HTR-8/SVneo (cell line): ENCODE measurements around the gene R3HDM4.
"Not testable (repeated sequence)": the region's sequence is repeated elsewhere in the genome, so short reads cannot be mapped to it uniquely, and the experiment has no call there.

Source experiments
- DNase-seq: peaks from one replicate; pipeline ENCODE4 v3.0.0; 2011; ENCODE audit warnings: low spot score, mixed read lengths; ENCODE audit not compliant: insufficient read length
- FAIRE-seq: peaks from 2 replicates; lab custom pipeline; 2011; peaks lifted over from hg19 to GRCh38; lab: Jason Lieb, UNC

Gene R3HDM4

DNA sequence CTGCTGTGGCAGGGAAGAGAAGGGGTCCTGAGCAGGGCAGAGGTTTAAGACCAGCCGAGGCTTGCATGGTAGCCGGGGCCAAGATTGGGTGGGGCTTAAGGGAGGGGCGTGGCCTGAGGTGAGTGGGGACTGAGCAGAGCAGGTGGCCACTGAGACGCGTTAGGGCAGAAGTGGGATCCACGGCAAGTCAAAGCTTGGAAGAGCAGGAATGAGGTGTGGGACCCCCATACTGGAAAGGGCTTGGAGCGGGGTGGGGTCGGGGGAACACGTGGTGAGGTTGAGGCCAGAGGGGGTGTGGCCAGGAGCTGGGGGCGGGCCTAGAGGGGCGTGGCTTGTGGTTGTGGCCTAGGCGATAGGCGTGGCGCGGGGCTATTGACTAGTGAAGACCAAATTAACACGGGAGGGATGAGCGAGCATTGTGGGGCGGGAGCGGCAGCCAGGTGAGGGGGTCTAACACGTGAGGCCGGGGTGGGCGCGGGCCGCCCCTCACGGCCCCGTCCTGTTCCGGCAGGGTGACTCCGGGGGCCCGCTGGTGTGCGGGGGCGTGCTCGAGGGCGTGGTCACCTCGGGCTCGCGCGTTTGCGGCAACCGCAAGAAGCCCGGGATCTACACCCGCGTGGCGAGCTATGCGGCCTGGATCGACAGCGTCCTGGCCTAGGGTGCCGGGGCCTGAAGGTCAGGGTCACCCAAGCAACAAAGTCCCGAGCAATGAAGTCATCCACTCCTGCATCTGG, 50.3 kb downstream of the R3HDM4 start:
- no peak for FAIRE-seq
- no peak for DNase-seq

DNA sequence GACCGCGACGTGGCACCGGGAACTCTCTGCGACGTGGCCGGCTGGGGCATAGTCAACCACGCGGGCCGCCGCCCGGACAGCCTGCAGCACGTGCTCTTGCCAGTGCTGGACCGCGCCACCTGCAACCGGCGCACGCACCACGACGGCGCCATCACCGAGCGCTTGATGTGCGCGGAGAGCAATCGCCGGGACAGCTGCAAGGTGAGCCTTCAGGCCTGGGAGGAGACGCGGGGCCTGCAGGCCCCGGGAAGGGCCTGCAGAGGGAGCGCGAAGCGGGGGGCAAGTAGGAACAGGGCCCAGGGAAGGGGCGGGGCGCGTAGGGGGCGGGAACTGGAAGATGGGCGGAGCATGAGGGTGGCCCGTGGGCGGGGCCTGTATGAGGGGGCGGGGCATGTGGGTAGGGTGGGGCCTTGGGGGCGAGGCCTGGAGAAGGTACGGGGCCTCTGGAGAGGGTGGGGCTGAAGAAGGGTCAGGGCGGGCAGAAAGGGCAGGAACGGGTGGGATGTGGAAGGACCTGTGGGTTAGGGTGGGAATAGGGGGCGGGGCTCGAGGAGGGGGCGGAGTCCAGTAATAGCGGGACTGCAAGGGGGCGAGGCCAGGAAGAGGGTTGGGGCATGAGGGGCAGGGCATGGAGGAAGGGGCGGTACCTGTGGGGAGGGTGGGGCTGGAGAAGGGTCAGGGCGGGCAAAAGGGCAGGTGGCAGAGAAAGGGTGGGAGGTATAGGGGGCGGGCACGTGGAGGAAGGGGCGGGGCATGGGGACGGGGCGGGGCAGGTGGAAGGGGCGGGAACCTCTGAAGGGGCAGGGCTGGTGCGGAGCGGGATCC, 51.1 kb downstream of the R3HDM4 start:
- FAIRE-seq (no peak), DNase-seq (no peak)

DNA sequence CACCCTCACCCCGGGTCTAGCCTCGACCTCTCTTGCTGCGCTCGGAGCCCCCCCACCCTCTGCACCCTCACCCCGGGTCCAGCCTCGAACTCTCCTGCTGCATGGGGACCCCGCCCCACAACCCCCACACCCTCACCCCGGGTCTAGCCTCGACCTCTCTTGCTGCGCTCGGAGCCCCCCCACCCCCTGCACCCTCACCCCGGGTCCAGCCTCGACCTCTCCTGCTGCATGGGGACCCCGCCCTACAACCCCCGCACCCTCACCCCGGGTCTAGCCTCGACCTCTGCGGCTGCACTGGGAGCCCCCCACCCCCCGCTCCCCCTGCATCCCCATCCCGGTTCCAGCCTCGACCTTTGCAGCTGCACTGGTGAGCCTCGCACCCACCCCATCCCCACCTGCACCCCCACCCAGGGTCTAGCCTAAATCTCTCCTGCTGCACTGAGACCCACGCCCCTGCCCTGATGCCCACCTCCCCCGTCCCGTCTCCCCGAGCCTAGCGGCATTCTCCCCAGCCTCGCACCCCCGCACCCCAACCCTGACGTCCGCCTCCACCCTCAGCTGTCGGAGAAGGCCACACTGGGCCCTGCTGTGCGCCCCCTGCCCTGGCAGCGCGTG, 51.8 kb downstream of the R3HDM4 start:
- FAIRE-seq: no peak

DNA sequence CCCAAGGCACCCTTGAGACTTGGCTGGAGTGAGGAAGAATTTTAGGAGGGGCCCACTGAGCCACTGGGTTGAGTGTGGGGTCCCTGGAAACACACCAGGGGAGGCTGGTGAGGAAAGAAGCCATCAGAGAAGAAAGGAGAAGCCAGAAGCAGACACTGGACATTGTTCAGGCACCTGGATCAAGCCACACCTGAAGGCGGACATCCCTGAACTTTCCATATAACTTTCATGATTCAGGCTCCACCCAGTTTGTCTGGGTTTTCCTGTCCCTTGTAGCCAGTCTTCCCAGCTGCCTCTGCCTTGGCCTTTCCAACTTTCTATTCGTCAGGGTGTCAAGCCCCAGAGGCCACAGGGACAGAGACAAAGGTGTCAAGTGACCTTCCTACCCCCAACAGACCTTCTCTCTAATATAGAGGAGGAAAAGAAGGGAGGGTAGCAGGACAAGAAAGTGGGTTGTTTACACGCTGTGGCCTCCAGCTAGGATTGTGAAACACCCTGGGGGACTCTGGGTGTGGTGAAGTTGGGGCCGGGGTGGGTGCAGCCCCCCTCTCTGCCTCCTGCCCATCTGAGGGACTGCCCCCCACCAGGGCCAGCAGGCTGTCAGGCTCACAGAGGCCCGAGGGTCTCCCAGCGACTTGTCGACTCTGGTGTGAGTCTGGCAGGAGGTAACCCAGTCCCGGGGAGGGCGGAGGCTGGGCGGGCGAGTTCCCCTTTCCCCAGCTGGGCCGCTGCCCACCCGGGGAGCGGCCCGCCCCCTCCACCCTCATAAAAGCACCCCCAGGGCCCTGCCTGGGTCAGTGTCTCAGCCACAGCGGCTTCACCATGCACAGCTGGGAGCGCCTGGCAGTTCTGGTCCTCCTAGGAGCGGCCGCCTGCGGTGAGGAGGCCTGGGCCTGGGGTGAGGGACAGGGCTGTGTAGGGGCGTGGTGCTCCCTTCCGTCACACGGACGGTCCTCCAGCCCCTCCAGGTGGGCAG, 53.9 kb downstream of the R3HDM4 start, which contains the start of gene CFD:
Gene CFD, plus strand, starts transcription at position 797 of the 976 bp plus-strand sequence. Its CDS starts 26 bp downstream, at position 823.
- FAIRE-seq (no peak), DNase-seq (no peak)

More for the DNA sequence above, 51.8 kb downstream of the R3HDM4 start:
- DNase-seq: no peak

DNA sequence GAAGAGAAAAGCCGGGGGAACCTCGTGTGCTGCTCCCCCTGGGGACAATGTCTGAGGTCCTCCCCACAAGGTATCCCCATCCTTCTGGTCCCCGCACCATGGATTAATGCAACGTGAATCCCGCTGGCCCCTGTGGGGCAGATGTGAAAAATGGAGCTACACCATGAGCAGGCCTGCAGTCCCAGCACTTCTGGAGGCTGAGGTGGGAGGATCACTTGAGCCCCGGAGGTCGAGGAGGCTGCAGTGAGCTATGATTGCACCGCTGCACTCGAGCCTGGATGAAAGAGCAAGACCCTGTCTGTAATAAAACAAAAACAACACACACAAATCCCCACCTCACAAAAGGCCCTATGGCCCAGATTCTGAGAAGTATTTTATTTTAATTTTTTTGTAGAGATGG, 54.7 kb downstream of the R3HDM4 start:
- FAIRE-seq: no peak
- no peak for DNase-seq

DNA sequence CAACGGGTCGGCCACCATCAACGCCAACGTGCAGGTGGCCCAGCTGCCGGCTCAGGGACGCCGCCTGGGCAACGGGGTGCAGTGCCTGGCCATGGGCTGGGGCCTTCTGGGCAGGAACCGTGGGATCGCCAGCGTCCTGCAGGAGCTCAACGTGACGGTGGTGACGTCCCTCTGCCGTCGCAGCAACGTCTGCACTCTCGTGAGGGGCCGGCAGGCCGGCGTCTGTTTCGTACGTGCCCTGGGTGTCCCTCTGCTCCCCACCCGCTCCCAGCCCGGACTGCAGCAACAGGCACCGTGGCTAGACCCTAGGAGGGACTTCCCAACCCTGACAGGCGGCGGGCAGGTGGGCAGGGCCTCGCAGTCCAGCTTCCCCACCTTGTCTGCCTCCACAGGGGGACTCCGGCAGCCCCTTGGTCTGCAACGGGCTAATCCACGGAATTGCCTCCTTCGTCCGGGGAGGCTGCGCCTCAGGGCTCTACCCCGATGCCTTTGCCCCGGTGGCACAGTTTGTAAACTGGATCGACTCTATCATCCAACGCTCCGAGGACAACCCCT, 57.4 kb downstream of the R3HDM4 start:
- DNase-seq (no peak), FAIRE-seq (no peak)

DNA sequence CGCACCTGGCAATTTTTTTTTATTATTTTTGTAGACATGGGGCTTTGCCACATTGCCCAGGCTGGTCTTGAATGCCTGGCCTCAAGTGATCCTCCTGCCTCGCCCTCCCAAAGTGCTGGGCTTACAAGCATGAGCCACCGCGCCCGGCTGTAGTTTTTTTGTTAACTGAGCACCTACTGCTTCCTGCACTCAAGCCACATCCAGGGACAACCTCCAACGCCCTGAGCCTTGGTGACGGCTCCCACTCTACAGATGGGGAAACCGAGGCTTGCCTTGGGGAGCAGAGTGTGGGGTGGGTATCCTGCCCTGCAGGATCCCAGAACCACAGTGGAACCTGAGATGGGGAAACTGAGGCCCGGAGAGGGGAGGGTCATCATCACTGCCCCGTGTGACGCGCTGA, 57.9 kb downstream of the R3HDM4 start:
- FAIRE-seq: no peak

DNA sequence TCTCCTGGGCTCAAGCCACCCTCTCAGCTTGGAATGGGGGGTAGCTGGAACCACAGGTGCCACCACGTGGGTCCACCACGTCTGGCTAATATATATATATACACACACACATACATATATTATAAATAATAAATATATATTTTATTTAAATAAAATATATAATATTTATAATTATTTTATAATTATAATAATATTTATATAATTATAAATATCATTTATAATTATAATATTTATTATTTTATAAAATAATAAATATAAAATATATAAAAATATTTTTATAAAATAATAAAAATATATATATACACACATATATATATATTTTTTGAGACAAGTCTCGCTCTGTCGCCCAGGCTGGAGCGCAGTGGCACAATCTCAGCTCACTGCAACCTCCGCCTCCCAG, 58.5 kb downstream of the R3HDM4 start:
- FAIRE-seq (no peak), DNase-seq (no peak)

More for the DNA sequence above, 57.9 kb downstream of the R3HDM4 start:
- no peak for DNase-seq

DNA sequence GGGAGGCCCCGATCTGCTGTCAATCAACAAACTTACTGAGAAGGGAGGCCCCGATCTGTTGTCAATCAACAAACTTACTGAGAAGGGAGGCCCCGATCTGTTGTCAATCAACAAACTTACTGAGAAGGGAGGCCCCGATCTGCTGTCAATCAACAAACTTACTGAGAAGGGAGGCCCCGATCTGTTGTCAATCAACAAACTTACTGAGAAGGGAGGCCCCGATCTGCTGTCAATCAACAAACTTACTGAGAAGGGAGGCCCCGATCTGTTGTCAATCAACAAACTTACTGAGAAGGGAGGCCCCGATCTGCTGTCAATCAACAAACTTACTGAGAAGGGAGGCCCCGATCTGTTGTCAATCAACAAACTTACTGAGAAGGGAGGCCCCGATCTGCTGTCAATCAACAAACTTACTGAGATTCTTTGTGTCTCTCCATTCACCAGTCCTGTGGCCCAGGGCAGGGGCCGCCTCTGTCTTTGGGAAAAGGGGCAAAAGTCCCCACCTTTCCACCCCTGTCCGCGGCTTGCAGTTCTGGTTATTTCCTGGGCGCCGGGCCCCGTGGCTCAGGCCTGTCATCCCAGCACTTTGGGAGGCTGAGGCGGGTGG, 59.3 kb downstream of the R3HDM4 start:
- not testable (repeated sequence) for FAIRE-seq, DNase-seq

DNA sequence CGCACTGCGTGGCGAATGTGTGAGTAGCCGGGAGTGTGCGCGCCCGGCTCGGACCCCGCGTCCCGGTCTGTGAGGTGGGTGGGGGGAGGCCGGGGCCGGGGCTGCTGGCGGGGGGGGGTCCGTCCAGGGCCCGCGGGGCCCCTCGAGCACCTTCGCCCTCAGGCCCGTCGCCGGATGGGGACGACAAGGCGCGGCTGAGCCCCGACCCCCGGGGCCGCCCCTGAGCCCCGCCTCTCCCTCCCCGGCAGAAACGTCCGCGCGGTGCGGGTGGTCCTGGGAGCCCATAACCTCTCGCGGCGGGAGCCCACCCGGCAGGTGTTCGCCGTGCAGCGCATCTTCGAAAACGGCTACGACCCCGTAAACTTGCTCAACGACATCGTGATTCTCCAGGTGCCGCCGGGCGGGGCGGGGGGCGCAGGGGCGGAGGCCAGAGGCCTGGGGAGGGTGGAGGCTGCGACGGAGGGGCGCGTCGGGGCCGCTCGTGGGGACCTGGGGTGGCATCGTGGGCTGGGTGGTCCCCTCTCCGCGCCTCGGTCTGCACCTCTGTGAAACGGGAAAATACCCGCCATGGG, 59.9 kb downstream of the R3HDM4 start:
- DNase-seq (no peak), FAIRE-seq (no peak)

DNA sequence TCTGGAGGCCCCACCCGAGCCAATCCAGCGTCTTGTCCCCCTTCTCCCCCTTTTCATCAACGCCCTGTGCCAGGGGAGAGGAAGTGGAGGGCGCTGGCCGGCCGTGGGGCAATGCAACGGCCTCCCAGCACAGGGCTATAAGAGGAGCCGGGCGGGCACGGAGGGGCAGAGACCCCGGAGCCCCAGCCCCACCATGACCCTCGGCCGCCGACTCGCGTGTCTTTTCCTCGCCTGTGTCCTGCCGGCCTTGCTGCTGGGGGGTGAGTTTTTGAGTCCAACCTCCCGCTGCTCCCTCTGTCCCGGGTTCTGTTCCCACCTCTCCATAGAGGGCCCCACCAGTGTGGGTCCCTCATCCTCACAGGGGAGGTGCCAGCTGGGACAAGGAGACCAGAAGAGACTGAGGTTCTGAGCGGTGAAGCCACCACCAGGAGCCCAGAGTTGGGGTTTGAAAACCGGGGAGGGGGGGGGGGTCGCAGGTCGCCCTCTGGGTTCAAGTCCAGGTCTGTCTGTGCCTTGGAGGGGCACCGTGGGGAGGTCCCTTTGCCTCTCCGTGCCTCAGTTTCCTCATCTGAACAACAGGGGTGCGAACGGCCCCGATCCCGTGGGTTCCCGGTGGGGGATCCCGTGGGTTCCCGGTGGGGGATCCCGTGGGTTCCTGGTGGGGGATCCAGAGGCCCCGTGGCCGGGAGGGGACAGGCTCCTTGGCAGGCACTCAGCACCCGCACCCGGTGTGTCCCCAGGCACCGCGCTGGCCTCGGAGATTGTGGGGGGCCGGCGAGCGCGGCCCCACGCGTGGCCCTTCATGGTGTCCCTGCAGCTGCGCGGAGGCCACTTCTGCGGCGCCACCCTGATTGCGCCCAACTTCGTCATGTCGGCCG, 60.6 kb downstream of the R3HDM4 start, which contains the start of gene ELANE:
Gene ELANE, plus strand, starts transcription at position 168 of the 878 bp plus-strand sequence. Its CDS starts 26 bp downstream, at position 194.
- FAIRE-seq (no peak), DNase-seq (no peak)

DNA sequence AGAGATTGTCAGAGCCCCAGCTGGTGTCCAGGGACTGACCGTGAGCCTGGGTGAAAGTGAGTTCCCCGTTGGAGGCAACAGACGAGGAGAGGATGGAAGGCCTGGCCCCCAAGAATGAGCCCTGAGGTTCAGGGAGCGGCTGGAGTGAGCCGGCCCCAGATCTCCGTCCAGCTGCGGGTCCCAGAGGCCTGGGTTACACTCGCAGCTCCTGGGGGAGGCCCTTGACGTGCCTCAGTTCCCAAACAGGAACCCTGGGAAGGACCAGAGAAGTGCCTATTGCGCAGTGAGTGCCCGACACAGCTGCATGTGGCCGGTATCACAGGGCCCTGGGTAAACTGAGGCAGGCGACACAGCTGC, 62.1 kb downstream of the R3HDM4 start:
- FAIRE-seq (no peak), DNase-seq (no peak)

DNA sequence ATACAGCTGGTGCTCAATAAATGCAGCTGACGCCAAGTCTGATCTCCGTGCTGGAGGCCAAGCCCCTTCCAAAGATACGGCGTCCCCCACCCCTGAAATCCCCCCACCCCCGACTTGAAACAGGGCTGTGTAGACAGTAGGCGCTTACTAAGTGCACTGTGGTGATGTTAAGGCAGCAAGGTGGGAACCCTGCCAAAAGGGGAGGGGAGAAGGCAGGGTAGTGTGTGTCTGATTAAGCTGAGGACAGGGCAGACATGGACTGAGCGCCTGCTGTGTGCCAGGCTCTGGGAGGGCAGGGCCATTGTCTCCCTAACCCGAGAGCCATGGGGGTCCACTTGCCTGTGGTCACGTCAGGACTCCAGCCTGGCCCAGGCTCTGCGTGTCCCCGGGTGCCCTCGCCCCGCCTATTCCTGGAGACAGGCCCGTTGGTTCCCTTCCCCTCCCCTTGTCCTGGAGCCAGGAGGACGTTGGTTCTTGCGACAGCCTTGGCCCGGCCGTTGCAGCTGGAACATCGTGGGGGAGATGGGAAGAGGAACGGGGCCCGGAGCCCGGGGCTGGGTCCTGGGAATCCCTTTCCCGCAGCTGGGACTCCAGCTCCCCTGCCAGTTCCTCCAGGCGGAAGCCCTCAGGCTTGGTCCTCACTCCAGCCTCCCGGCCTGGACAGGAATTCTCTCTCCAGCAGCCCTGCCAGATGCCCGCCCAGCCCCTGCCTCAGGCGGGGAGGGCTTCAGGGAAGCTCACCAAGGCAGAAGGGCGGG, 62.6 kb downstream of the R3HDM4 start:
- DNase-seq (peak; percentile 84), FAIRE-seq (peak; percentile 16)

DNA sequence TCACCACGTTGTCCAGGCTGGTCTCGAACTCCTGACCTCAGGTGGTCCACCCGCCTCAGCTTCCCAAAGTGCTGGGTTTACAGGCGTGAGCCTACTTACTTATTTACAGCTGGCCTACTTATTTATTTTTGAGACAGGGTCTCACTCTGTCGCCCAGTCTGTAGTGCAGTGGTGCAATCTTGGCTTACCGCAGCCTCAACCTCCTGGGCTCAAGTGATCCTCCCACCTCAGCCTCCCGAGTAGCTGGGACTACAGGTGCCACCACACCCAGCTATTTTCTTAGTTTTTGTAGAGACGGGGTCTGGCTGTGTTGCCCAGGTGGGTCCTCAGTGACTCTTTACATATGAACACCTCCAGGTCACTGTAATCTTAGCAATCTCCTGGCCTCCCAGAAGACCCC, 63.8 kb downstream of the R3HDM4 start:
- not testable (repeated sequence) for FAIRE-seq, DNase-seq

DNA sequence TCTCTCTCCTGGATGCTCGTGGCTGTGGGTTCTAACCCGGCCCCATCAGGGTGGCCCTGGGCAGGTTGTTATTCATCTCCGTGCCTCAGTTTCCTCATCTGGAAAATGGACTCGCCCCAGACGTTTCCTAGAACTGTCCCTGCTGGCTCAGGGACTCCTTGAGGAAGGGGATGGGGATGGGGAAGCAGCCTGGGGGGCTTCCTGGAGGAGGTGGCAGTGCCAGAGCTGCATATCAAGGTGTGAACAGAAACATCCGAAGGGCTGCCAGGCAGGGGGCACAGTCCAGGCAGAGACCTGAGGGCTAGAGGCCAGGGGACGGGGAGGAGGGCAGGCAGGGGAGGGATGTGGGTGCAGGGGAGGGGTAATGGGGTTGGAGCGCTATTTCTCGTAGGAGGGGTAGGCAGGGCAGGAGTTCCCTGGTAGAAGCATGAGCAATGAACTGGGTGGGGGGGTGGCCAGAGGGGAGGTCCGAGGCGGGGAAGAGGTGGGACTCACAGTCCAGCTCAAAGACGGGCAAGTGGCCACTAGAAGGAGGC, 64.6 kb downstream of the R3HDM4 start:
- DNase-seq: no peak

More for the DNA sequence above, 64.6 kb downstream of the R3HDM4 start:
- FAIRE-seq: no peak
